COLO668 (cell line): ENCODE results near the gene CLSTN2.

ENCODE experiments used
- DNase-seq: peaks from one replicate; lab custom pipeline; 2025; ENCODE audit not compliant: unreplicated experiment; lab: John Stamatoyannopoulos, UW

CLSTN2 gene

DNA sequence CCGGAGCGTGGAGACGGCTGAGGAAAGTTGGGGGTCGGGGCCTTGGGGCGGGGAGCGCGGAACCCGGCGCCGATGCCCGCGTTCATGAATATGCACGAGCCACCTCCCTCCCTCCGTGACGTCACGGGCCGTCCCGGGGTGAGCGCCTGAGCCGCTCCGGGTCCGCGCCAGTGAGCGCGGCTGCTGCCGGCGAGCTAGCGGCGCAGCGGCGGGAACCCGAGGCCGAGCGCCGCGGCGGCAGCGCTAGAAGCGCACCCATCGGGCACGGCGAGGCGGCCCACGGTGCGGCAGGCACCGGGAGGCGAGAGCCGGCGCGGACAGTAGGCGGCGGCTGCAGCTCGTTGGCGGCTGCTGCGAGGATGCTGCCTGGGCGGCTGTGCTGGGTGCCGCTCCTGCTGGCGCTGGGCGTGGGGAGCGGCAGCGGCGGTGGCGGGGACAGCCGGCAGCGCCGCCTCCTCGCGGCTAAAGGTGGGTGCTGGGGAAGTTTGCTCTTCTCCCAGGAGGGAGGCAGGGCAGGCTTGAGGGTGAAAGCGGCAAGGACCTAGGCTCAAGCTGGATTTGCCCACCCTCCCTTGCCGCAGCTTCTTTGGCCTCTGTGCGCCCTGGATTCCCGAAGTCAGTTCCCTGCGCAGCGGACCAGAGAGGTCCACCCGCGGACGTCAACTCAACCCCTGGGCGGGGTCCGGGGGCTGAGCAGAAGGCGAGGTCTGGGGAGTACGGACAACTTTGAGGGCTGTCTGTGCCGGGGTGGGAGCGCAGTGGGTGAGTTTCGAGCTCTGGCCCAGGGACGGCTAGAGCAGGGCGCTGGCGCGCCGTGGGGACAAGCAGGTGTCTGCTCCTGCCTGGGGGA lies at the start of gene CLSTN2:
Gene CLSTN2 (plus strand): TSS at position 170 of the 850 bp plus-strand sequence.
- DNase-seq = peak; percentile 86

DNA sequence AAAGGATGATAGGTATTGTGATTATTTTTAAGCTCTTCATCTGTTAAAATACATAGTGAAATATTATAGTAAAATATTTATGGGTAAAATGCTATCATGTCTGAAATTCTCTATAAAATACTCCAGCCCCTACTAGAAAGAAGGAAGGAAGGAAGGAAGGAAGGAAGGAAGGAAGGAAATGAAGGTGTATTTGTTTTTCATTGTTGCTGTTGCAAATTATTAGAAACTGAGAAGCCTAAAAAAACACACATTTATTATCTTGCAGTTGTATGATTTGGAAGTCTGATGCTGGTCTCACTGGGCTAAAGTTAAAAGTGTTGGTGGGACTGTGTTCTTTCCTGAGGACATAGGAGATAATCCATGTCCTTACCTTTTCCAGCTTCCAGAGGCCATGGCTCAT lies 47.6 kb upstream of the CLSTN2 start:
- no peak for DNase-seq

DNA sequence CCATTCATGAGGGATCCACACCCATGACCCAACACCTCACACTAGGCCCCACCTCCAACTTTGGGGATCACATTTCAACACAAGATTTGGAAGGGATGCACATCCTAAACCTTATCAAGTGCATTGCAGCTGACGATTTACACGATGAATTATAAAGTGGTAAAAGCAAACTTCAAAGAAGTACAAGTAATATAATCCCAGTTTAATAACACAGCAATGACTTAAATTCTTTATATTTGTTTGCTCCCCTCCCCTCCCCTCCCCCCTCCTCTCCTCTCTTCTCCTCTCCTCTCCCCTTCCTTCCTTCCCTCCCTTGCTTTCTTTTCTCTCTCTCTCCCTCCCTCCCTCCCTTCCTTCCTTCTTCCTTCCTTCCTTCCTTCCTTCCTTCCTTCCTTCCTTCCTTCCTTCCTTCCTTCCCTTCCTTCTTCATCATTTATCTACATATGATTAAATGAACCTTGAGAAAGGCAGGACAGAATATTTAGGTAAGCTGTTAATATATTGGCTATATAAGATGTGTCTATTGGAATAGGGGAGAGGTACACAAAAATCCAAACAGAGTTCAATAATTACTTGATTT lies 46.3 kb upstream of the CLSTN2 start:
- DNase-seq = no peak

DNA sequence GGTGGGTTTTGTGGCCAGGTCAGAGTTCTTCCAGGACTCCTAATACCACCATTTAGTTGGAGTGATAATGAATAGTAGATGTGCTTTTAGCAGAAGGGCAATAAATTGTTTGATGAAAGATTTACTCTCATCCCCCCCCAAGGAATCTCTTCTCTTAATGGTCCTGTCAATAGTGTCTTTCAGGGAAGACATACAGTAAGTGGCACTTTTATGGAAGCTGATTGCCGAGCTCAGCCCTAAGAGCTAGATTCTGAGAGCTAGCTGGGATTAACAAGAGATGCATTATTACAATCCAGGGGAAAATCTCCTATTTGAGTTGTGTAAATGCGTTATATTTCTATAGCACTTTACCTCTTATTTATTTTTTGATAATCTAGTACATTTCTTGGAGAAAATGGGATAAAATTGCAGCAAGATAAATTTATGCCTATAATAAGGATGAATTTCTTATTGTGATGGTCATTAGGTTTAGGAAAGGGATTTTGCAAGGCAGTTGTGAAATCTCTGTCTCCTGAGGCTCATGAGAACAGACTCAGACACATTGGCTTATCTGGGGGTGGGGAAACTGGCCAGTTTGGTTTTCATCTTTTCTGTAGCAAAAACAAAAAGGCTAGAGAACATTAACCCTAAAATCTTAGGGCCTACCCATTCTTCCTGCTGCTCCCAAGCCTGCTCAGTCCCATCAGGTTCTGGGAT lies 41.6 kb upstream of the CLSTN2 start:
- no peak for DNase-seq

DNA sequence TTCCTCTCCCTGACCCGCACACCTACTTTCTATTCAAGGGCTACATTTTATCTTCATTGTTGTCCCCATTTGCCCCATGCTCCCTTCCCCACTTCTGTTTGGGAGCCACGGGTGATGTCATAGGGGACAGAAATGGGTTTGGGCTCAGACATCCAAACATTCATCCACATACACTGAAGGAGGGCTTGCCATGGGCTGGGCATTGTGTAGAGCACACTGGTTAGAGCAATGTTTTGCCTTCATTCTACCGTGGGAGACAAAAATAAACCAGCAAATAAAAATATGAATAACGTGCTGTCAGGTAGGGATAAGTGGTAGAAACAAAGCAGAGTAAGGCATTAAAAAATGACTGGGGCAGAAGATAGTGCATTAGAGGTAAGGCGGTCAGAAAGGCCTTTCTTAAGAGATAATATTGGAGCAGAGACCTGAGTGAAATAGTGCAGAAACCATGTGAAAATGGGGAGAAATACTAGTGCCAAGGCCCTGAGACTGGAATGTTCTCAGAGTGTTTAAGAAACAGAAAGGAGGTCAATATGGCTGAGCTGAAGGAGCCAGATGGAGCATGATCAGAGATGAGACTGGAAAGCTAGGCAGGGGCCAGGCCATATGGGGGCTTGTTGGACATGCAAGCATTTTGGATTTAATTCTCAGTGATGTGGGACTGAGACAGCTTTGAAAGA lies 40.9 kb upstream of the CLSTN2 start:
- DNase-seq = no peak

DNA sequence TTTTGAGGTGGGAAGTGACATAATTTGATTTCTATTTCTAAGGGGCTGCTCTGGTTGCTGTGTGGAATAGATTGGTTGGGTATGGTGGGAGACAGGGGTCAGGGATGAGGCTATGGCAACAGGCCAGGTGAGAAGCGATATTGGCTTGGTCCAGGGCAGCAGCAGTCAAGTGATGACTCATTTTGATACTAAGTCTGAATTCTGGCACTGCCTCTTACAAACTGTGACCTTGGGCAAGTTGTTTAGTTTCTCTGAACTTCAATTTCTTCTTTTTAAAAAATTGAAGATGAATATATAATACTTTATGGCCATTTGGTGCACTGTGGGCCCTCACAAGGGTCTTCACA lies 40.4 kb upstream of the CLSTN2 start:
- no peak for DNase-seq

DNA sequence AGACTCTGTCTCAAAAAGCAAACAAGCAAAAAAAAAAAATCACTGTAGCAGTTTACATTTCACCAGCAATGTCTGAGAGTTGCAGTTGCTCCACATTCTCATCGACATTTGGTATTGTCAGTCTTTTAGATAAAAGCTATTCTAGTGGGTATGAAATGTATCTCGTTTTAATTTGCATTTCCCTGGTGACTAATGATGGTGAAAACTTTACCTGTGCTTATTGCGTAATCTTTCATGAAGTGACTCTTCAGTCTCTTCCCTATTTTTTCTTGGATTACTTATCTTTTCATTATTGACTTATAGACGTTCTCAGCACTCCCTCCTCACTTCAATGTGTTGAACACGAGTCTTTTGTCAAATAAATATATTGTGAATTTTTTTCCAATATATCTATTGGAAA lies 37.2 kb upstream of the CLSTN2 start:
- DNase-seq = no peak

DNA sequence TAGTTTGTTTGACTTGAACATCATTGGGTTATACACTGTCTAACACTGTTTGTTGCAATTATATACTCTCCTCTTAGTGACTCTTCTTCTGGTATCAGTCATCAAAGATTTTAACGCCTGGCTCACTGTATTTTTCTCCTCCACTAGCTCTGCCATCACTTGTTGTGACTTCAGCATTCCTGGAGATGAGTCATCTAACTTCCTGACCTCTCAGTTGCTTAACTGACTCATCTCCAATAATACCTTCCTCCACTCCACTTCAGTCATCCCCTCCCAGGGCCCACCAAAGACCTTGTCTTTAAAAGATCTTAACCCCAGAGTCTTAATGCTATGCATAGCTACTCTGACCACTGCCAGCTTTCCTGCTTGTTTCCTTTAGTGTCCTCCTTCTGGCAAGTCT lies 28.6 kb upstream of the CLSTN2 start:
- no peak for DNase-seq

DNA sequence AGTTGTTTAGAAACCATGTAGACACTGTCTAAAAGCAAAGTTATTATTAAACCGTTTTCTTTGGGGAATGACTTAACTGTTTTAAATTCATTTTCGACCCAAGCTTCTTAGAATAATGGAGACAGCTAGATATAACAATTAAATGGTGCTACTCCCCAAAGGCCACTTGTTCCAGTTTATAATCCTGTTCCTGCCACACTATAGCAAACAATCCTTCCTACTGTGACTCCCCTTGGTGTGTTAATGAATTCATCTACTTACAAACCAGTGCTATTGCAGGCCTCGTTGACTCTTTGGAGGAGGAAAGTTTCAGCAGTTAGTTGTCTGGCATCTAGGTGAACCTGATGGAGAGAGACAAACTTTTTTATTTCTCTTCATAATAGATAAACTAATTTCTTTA lies 25.2 kb upstream of the CLSTN2 start:
- DNase-seq = no peak

DNA sequence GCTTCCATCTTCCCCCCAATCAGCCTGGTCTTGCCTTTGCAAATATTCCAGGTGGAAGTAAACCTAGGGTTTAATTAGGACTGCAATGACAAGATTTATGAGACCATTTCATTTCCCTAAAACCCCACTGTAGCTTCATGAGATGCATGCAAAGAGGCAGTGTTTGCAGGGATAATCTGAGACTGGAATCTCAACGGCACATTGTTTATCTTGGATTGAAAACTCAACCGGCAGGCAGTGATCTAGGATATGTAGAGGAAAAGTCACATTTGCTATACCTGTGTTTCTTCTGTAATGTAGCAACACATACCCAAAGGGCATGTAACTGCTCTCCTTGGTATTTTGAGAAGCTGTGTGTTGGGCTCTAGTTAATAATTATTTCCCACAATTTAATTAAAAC lies 18.7 kb upstream of the CLSTN2 start:
- no peak for DNase-seq

DNA sequence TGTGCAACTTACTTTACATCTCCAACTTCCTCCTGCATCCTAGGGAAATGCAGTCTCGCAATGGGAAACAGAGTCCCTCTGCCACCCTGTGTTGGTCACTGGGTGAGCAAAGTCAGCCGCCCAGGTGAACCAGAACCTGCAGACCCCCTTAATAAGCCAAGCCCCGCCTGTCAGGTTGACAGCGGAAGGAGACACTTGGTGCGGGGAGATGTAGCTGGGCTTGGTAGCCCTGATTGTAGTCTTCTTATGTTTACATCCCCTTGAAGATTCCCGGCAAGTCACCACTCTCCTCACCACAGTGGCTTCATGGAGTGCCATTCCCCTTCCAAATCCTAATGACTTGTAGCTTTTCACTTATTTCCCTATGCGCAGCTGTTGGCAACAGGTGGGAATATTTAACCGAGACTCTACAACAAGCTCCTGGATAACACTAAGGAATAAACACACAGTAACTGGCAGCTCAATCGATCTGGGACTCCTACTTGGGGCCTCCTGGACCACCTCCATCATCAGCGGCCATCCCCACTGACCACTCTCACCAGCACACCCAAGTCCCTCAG lies 17.7 kb upstream of the CLSTN2 start:
- no peak for DNase-seq

DNA sequence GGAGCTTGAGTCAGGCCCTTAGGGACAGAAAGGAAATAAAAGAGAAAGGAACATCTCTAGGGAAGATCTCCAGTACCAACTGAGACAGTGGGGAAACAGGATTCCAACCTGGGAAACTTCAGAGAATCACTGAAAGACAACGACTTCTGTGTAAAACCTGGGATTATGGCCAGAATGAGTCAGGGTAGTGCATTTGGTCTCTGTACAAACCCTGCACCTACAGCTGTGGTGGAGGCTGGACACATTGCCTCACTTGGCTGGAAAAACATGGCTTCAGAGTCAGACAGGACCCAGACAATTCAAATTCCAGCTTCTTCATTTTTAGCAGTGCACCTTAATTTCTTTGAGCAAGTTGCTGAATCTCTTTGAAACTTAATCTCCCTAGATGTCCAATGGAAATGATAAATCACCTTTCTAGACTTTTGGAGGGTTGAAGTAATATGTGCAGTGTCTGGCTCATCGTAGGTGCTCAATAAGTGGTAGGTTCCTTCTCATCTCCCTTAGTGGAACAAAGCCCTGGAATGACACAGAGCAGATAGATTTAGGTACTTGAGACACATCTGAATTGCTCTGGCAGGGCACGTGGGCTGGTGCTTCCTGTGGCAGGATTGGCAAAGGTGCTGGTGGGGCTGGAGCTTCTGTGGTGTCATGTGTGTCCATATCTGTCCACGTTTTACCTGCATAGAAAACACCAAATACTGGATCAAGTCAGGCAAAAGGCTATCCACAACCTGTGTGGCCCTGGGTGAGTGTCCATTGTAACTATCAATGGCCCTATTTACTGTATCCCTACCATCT lies 6.1 kb upstream of the CLSTN2 start:
- no peak for DNase-seq

DNA sequence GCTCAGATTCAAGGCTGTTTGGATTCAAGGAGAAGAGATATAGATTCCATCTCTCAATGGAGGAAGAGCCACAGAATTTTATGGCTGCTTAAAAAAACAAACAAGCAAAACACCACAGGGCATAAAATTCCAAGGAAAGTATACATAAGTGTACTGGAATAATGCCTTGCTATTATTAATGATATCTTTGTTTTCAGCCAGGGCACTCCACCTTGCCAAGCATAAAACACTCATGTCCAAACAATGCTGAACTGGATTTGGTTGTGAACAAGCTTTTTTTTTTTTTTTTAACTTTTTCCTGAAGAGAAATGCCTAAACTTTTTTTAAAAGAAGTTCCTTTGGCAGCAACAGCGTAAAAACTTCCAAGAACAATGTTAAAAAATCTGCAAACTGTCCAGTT lies 4.8 kb upstream of the CLSTN2 start:
- no peak for DNase-seq

DNA sequence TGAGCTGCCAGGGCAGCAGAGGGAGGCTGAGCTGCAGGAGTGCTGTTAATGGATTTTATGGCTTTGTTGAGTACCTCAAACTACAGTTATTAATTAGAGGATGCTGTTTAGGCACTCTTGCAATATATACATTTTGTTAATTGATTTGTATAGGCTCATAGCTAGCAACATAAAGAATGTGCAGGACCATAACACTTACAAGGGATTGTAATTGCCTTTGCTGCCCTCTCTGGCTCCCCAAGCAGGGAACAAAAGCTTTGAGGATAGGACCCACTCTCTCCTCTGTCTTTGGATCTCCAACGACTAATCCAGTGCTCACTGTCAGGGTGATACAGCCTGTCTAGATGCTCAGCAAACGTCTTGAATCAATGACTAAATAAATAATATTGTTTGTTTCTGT lies 1.2 kb upstream of the CLSTN2 start:
- no peak for DNase-seq

DNA sequence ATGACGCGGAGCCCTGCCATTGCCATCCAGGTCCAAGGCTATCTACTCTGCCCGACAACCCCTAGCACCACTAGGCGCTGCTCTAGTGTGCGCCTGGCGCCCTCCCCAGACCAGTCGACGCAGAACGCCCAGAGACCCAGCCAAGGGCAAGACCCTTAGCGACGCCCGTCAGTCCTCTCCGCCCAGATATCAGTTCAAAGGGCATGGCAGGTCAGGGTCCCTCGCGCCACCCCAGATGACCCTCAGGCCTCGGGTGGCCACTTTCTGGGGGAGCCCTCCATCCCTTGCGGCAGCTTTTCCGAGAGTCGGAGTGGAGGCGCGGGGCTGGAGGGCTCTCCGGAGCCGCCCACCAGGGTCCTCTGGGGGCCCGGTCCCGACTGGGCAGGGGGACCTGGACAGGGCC lies 371 bp upstream of the CLSTN2 start:
- DNase-seq = peak; percentile 71

DNA sequence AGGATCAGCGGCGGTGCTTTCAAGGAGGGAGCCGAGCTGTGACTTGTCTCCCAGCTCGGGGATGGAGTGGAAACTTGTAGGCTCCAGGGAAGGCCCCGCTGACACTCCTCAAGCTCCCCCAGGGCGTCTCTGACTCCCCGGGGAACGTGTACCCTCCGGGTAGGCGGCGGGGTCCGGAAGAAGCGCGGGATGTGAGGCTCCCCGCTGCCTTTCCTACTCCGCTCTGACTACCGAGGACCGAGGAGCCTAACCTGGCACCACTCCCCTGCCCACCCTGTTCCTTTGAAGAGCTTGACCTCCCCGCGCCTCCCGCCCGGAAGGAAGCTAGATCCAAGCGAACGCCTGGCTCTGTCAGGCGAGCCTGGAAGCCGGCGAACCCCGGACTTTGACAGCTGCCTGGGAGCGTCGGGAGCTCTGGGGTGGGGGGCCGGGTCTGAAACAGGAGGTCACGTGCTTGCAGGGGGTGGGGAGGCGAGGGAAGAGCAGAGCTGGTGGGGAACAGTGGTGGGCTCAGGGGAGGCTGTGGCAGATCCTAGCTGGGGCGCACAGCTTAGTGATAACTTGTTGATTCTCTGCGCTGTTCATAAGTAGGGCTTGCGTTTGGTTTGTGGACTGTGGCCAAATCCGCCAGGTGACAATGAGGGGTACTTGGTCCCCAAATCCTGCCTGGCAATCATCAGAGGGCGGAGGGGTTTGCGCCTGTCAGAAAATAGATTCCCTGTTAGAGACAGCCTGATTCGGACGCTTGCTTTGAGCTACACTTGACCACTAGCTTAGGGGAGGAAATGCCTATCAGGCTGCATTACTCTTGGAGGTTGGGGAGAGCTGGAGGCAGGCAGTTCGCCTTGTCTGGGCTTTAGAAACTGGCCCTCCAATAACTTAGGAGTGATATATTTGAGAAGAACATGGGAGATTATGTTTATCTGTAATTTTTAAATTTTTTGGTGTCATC lies 1.2 kb downstream of the CLSTN2 start:
- DNase-seq = peak; percentile 34

DNA sequence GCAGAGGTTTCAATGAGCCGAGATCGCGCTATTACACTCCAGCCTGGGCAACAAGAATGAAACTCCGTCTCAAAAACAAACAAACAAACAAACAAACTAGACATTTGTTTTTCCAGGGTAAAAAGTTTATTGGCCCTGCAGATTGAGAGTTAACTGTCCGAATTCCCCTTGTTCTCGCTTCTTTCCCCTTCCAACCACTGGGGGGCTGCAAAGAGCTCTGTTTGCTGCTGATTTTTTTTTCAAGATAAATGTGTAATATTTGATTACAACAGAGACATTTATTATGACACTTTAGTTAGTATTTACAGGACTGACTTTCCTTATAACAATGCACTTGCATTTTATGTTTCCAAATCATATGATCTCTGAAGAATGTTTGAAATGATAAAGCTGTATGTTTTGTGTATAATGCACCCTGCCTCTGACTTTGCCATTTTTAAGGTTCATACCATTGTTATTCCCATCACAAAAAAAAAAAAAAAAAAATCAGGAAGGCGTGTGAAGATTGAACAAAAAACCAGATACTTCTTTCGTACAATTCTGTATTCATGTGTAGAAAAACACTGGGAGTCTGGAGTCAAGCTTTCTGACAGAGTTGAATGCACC lies 2.8 kb downstream of the CLSTN2 start:
- peak; percentile 13 for DNase-seq

DNA sequence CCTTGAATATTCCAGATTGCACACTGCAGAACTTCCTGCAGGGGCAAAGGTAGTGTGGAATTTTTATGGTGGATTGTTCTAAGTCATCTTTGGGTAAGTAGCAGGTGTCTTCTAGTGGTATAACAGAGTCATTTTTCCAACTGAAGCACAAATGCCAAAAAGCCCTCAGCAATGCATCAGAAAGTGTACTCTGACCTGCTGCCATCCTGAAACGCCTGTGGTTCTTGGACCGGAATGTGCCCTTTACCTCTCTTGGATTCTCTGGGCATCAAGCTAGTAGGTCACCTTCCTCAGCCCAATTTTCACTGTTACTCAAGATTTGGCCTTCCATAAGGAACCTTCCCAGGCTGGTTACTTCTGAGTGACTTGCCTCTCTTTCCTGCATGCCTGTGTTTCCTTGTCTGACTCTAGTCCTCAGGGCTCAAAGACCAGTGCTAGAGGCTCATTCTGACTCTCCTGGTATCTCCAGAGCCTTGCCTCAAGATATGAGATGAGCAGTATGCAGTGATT lies 4.8 kb downstream of the CLSTN2 start:
- DNase-seq = no peak

DNA sequence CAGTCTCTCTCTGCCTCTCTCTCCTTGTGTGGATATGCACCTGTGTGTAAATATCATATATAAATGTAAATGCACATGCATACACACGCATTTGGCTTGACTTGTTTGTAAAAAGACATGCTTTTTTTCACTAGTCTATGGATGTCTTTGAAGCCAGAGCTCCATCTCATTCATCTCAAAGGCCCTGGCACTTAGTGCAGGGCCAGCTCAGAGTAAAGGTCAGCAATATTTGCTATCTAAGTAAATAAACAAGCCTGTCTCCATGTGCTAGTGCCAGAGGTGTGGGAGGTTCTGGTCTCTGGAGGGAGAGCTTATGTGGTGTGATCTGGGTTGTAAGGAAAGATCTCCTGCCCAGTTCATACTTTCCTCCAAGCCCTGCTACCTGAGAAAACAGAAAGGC lies 5.6 kb downstream of the CLSTN2 start:
- DNase-seq = peak; percentile 11
